CD14-positive monocyte (primary cell): Measurements from ENCODE around the gene SNCAIP. TPM values are rescaled to one million over a fixed set of nuclear protein-coding genes. Genes with fewer than 3 reads are reported as not detected.

Source experiments
- DNase-seq, 3 donors: peaks; one replicate each; pipeline ENCODE4 v3.0.0-alpha.2; 2011 to 2022
- H2AFZ ChIP-seq: 2 replicates; pipeline ENCODE4 v1.6.0; 2012; ENCODE audit warnings: mild to moderate bottlenecking, low read depth, low read length, inconsistent platforms; ENCODE audit not compliant: insufficient read depth, poor library complexity, severe bottlenecking
- H3K27ac ChIP-seq, 2 donors: 1 replicate in 1 of 2; 2 replicates in 1 of 2; pipeline ENCODE4 v1.5.1; 2012 to 2013; ENCODE audit warnings: low read length in 2 of 2, control low read depth in 1 of 2, inconsistent platforms in 1 of 2, low read depth in 1 of 2, mild to moderate bottlenecking in 1 of 2
- H3K27me3 ChIP-seq, 2 donors: one replicate each; pipeline versions ENCODE4 v1.6.0 to v1.6.1; 2011 to 2013; ENCODE audit warnings: low read length in 2 of 2; ENCODE audit not compliant: control insufficient read depth in 2 of 2, insufficient read depth in 2 of 2
- H3K36me3 ChIP-seq, 2 donors: replicated peaks in 1 of 2; 1 replicate in 1 of 2; 2 replicates in 1 of 2; pipeline versions ENCODE4 v1.5.1 to v1.6.1; 2012 to 2013; ENCODE audit warnings: low read length in 2 of 2, control low read depth in 1 of 2, inconsistent platforms in 1 of 2, mild to moderate bottlenecking in 1 of 2; ENCODE audit not compliant: insufficient read depth in 2 of 2, control insufficient read depth in 1 of 2
- H3K4me1 ChIP-seq, 2 donors: 1 replicate in 1 of 2; 2 replicates in 1 of 2; pipeline versions ENCODE4 v1.5.1 to v1.6.1; 2012 to 2013; ENCODE audit warnings: low read length in 2 of 2, control low read depth in 1 of 2, inconsistent platforms in 1 of 2, mild to moderate bottlenecking in 1 of 2, moderate library complexity in 1 of 2; ENCODE audit not compliant: insufficient read depth in 2 of 2, control insufficient read depth in 1 of 2
- H3K4me2 ChIP-seq: replicated peaks from 2 replicates; pipeline ENCODE3; 2012; ENCODE audit warnings: low read length, moderate library complexity, mild to moderate bottlenecking; ENCODE audit not compliant: poor library complexity, severe bottlenecking; ENCODE audit errors: extremely low read depth
- H3K4me3 ChIP-seq, 3 experiments: fragments of 200-600 bp in 1 of 3; sonication (generic) in 1 of 3; replicated peaks in 1 of 3; 1 replicate in 2 of 3; 2 replicates in 1 of 3; pipeline ENCODE4 v1.5.1; 2011 to 2013; ENCODE audit warnings: low read length in 3 of 3, mild to moderate bottlenecking in 3 of 3, control low read depth in 2 of 3, low read depth in 2 of 3, inconsistent platforms in 1 of 3, moderate library complexity in 1 of 3
- H3K79me2 ChIP-seq: 2 replicates; pipeline ENCODE4 v1.6.0; 2012; ENCODE audit warnings: mild to moderate bottlenecking, control low read depth, inconsistent platforms, low read length, moderate library complexity; ENCODE audit not compliant: insufficient read depth
- H3K9ac ChIP-seq: 2 replicates; pipeline ENCODE4 v1.6.0; 2017; ENCODE audit warnings: low read length, mild to moderate bottlenecking; ENCODE audit not compliant: insufficient read depth, poor library complexity, severe bottlenecking
- H3K9me3 ChIP-seq, 2 donors: replicated peaks in 1 of 2; 1 replicate in 1 of 2; 2 replicates in 1 of 2; pipeline versions ENCODE4 v1.5.1 to v1.6.1; 2012 to 2013; ENCODE audit warnings: low read length in 2 of 2, control low read depth in 1 of 2; ENCODE audit not compliant: control insufficient read depth in 1 of 2, insufficient read depth in 1 of 2
- H4K20me1 ChIP-seq: 2 replicates; pipeline ENCODE4 v1.6.0; 2012; ENCODE audit warnings: mild to moderate bottlenecking, low read length, control low read depth, moderate library complexity; ENCODE audit not compliant: insufficient read depth
- H3K27ac Mint-ChIP-seq, 7 donors: one replicate each; pipeline ENCODE4 v1.8.0; 2020; ENCODE audit warnings: mild to moderate bottlenecking in 7 of 7, mixed read lengths in 7 of 7, moderate library complexity in 6 of 7, inconsistent platforms in 2 of 7
- H3K27me3 Mint-ChIP-seq, 3 donors: one replicate each; pipeline ENCODE4 v1.8.0; 2021 to 2022; ENCODE audit warnings: low read depth in 3 of 3, mild to moderate bottlenecking in 3 of 3, mixed read lengths in 3 of 3, moderate library complexity in 3 of 3, inconsistent platforms in 1 of 3
- H3K36me3 Mint-ChIP-seq, 2 donors: one replicate each; pipeline ENCODE4 v1.8.0; 2020; ENCODE audit warnings: mixed read lengths in 2 of 2, inconsistent platforms in 1 of 2, mild to moderate bottlenecking in 1 of 2
- H3K4me1 Mint-ChIP-seq: one replicate; pipeline ENCODE4 v1.8.0; 2020; ENCODE audit warnings: mild to moderate bottlenecking, mixed read lengths
- H3K4me3 Mint-ChIP-seq, 2 donors: one replicate each; pipeline ENCODE4 v1.8.0; 2020; ENCODE audit warnings: mild to moderate bottlenecking in 2 of 2, mixed read lengths in 2 of 2, moderate library complexity in 1 of 2
- H3K9me3 Mint-ChIP-seq, 7 donors: one replicate each; pipeline ENCODE4 v1.8.0; 2020 to 2022; ENCODE audit warnings: mixed read lengths in 7 of 7, mild to moderate bottlenecking in 6 of 7, moderate library complexity in 6 of 7, inconsistent platforms in 2 of 7
- CTCF ChIP-seq: fragments of 200-600 bp; IDR thresholded peaks from one replicate; pipeline ENCODE4 v1.8.0; 2022; ENCODE audit warnings: antibody characterized with exemption, mild to moderate bottlenecking
- WGBS: methylation state at CpG from one replicate; pipeline ENCODE4 v1.1.5; 2013; ENCODE audit warnings: missing lambda C conversion rate; ENCODE audit not compliant: insufficient coverage; 5-methylcytosine and 5-hydroxymethylcytosine counted together
- intact Hi-C, 2 donors: fragments of 100-400 bp; cut with micrococcal nuclease; formaldehyde crosslinking; loops; one replicate each; pipeline versions ENCODE4 v1.15.0 to v1.15.1; 2023
- polyA plus RNA-seq, 3 donors: library from polyadenylated mRNA; depleted of rRNA in 1 of 3; unstranded in 2 of 3; stranded (reverse) in 1 of 3; fragments of 300-500 nt in 2 of 3; fragments of >200 nt in 1 of 3; fragmentation: Illumina TruSeq in 2 of 3; gene quantifications; 1 replicate in 2 of 3; 2 replicates in 1 of 3; pipeline ENCODE4 v1.2.3, GENCODE V29; 2012 to 2021

Gene SNCAIP
- polyA plus RNA-seq, 3 donors = not detected

GRCh38 chr5:122394284-122394930 is 82.4 kb downstream of the SNCAIP start:
- H2AFZ ChIP-seq = no peak overlapping the region
- Mint-ChIP-seq H3K9me3 (no peaks in the 10 kb centered on the region), H3K27me3 (no peaks in the 10 kb centered on the region), H3K4me1 (no peaks in the 10 kb centered on the region), H3K36me3 (no peaks in the 10 kb centered on the region), H3K27ac (no peak overlapping the region), H3K4me3 (no peak overlapping the region)
- no peak overlapping the region for H3K4me3 ChIP-seq
- no peak overlapping the region for H3K4me2 ChIP-seq
- H4K20me1 ChIP-seq = no peaks in the 10 kb centered on the region
- no peak overlapping the region for H3K9ac ChIP-seq
- WGBS = 92% methylated on average over 2 of the region's 6 CpGs
- no peak for TF ChIP-seq CTCF
- no peak overlapping the region for H3K27ac ChIP-seq
- no peaks in the 10 kb centered on the region for H3K79me2 ChIP-seq
- no peaks in the 10 kb centered on the region for H3K27me3 ChIP-seq
- intact Hi-C loops = no loop called here
- no peak for DNase-seq
- H3K36me3 ChIP-seq = no peaks in the 10 kb centered on the region
- no peaks in the 10 kb centered on the region for H3K4me1 ChIP-seq
- H3K9me3 ChIP-seq = no peaks in the 10 kb centered on the region

- no peak overlapping the region for H3K27ac ChIP-seq
- no peaks in the 10 kb centered on the region for H3K27me3 ChIP-seq
- no peak for DNase-seq
- no peak overlapping the region for H2AFZ ChIP-seq
- no peaks in the 10 kb centered on the region for H3K36me3 ChIP-seq
- H3K4me1 Mint-ChIP-seq = no peaks in the 10 kb centered on the region
- H3K36me3 Mint-ChIP-seq = no peaks in the 10 kb centered on the region
- no peaks in the 10 kb centered on the region for H3K79me2 ChIP-seq
- intact Hi-C loops = no loop called here
- H3K4me2 ChIP-seq = no peak overlapping the region
- WGBS = 86% methylated on average over 2 of the region's 2 CpGs
- no peak for TF ChIP-seq CTCF
- no peak overlapping the region for H3K9ac ChIP-seq
- H4K20me1 ChIP-seq = no peaks in the 10 kb centered on the region
- no peak overlapping the region for H3K4me3 ChIP-seq
- no peaks in the 10 kb centered on the region for H3K4me1 ChIP-seq
- H3K27ac Mint-ChIP-seq = no peak overlapping the region
- no peaks in the 10 kb centered on the region for H3K9me3 ChIP-seq
- peaks cover 0 to 3% (median 2%) of the 10 kb centered on the region in 3 donors for H3K27me3 Mint-ChIP-seq
- peaks cover 0 to 3% (median 0%) of the 10 kb centered on the region in 7 donors for H3K9me3 Mint-ChIP-seq
- H3K4me3 Mint-ChIP-seq = no peak overlapping the region
Measured at GRCh38 chr5:122398016-122398415, 86.0 kb downstream of the SNCAIP start.
